HFFc6 (cell line): ENCODE data around the gene PTPRM. TPM values are rescaled to one million over a fixed set of nuclear protein-coding genes. Genes with fewer than 3 reads are reported as not detected.

ENCODE experiments used
- DNase-seq: peaks from one replicate; pipeline ENCODE4 v3.0.0-alpha.2; 2018
- H3K27ac Mint-ChIP-seq: 2 replicates; pipeline ENCODE4 v1.8.0; 2020; ENCODE audit warnings: mild to moderate bottlenecking, mixed read lengths
- H3K27me3 Mint-ChIP-seq: 2 replicates; pipeline ENCODE4 v1.8.0; 2021; ENCODE audit warnings: mild to moderate bottlenecking, moderate library complexity, mixed read lengths; ENCODE audit not compliant: insufficient read depth
- H3K36me3 Mint-ChIP-seq: 2 replicates; pipeline ENCODE4 v1.8.0; 2021; ENCODE audit warnings: low read depth, mixed read lengths
- H3K4me1 Mint-ChIP-seq: 2 replicates; pipeline ENCODE4 v1.8.0; 2020; ENCODE audit warnings: low read depth, mixed read lengths
- H3K4me3 Mint-ChIP-seq: 2 replicates; pipeline ENCODE4 v1.8.0; 2020; ENCODE audit warnings: mild to moderate bottlenecking, moderate library complexity, mixed read lengths
- H3K9me3 Mint-ChIP-seq: 2 replicates; pipeline ENCODE4 v1.8.0; 2020; ENCODE audit warnings: mild to moderate bottlenecking, mixed read lengths
- total RNA-seq, 6 experiments: library from RNA; stranded (reverse); fragmentation: NEBNext Ultra II Directional; extraction: Animal tissue kit (Norgen Biotek cat#: 25700); gene quantifications; 2 replicates in 1 of 6; 3 replicates in 5 of 6; pipeline ENCODE4 v1.2.3, GENCODE V29; 2021
- TF ChIP-seq, protein P1 (sequence below): fragments of 200-600 bp; sonication (generic); IDR thresholded peaks from 2 replicates; pipeline ENCODE4 v1.5.0; 2021; ENCODE audit warnings: antibody characterized with exemption, mild to moderate bottlenecking

Gene PTPRM
- total RNA-seq, 6 experiments from 2014 or later, result 39.4 to 49.8 (median 43.8) TPM

GRCh38 chr18:8357320-8357719 is 790.2 kb downstream of the PTPRM start:
- no peaks in the 10 kb centered on the region for H3K27me3 Mint-ChIP-seq
- TF ChIP-seq, protein P1, sequence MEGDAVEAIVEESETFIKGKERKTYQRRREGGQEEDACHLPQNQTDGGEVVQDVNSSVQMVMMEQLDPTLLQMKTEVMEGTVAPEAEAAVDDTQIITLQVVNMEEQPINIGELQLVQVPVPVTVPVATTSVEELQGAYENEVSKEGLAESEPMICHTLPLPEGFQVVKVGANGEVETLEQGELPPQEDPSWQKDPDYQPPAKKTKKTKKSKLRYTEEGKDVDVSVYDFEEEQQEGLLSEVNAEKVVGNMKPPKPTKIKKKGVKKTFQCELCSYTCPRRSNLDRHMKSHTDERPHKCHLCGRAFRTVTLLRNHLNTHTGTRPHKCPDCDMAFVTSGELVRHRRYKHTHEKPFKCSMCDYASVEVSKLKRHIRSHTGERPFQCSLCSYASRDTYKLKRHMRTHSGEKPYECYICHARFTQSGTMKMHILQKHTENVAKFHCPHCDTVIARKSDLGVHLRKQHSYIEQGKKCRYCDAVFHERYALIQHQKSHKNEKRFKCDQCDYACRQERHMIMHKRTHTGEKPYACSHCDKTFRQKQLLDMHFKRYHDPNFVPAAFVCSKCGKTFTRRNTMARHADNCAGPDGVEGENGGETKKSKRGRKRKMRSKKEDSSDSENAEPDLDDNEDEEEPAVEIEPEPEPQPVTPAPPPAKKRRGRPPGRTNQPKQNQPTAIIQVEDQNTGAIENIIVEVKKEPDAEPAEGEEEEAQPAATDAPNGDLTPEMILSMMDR, result no peak

DNA sequence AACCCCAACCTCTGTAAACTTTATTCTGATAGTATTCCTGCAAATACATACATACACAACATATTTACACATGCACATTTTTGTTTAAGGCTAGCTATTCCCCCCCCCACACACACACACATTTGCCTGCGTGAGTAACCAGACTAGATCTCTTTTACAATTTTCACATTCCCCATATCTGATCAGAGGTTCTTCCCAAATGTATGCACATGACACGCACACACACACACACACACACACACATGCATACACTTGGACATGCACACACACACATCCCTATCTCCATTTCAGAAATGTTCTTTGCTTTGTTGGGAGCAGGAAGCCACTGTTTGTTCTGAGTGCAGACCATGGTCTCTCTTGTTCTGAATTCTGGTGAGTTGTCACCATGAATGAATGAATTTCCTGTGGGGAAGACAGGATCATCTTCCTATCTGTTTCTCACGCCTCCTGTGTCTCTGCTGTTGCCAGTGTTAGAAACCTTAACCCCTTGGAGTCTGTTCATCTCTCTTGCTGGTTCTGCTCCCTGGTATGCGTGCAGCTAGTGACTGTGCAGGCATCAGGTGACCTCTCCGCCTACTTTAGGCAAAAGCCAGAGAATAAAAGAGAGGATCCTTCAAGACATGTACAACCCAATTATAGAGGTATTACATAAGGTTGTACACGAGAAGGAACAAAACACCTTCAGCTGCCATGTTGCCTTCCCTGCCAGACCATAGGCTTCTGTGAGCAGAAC is 791.1 kb downstream of the PTPRM start:
- DNase-seq, result no peak
- TF ChIP-seq, protein P1, result no peak
- H3K4me1 Mint-ChIP-seq, result no peaks in the 10 kb centered on the region
- H3K4me3 Mint-ChIP-seq, result no peak overlapping the region
- H3K27me3 Mint-ChIP-seq, result no peaks in the 10 kb centered on the region
- no peak overlapping the region for H3K27ac Mint-ChIP-seq
- H3K36me3 Mint-ChIP-seq, result no peaks in the 10 kb centered on the region
- no peaks in the 10 kb centered on the region for H3K9me3 Mint-ChIP-seq

More at GRCh38 chr18:8357320-8357719, 790.2 kb downstream of the PTPRM start:
- DNase-seq, result no peak
- Mint-ChIP-seq H3K9me3 (no peaks in the 10 kb centered on the region), H3K36me3 (no peaks in the 10 kb centered on the region), H3K27ac (no peak overlapping the region), H3K4me1 (no peaks in the 10 kb centered on the region), H3K4me3 (no peak overlapping the region)

DNA sequence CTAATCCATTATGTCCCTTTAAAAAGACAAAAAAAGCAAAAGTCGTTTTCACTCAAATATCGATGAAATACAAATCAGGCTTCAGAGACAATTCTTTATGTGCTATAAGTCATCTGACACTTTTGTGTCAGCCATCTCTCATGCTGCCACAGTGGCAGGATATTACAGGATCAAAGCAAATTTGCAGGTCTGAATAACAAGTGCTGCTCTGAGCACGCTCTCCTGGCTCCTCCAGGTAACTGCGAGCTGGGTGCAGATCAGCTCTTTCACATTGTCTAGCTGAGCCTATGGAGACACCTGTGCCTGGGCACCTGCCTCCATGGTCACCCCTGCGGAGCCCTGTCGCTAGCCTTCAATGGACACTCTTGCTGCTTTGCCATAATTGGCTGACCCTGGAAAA is 792.0 kb downstream of the PTPRM start:
- no peaks in the 10 kb centered on the region for H3K9me3 Mint-ChIP-seq
- no peak for DNase-seq
- no peaks in the 10 kb centered on the region for H3K4me1 Mint-ChIP-seq
- no peaks in the 10 kb centered on the region for H3K36me3 Mint-ChIP-seq
- H3K27ac Mint-ChIP-seq, result no peak overlapping the region
- no peaks in the 10 kb centered on the region for H3K27me3 Mint-ChIP-seq
- H3K4me3 Mint-ChIP-seq, result no peak overlapping the region
- TF ChIP-seq, protein P1, result no peak

DNA sequence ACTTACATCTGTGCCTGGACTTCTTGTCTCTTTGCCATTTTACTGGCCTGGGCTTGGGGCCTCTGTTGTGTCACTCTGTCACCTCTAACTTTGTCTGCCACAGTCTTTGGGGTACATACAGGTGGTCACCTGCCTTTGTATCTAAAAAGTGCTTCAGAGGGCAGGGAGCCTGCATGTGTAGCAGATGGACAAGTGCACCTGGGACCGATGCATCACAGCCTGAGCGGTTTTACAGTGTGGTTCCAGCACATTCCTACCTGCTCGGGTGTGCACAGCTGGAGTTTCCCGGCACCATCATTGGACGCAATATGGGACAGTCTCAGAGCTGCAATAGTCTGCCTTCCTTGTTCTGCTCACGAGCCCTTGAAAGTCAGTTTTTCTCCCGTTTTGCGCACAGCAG is 792.4 kb downstream of the PTPRM start:
- Mint-ChIP-seq H3K27ac (no peak overlapping the region), H3K4me3 (no peak overlapping the region), H3K27me3 (no peaks in the 10 kb centered on the region), H3K4me1 (no peaks in the 10 kb centered on the region), H3K36me3 (no peaks in the 10 kb centered on the region), H3K9me3 (no peaks in the 10 kb centered on the region)
- TF ChIP-seq, protein P1, result no peak
- no peak for DNase-seq

- no peaks in the 10 kb centered on the region for H3K36me3 Mint-ChIP-seq
- TF ChIP-seq, protein P1, result no peak
- H3K9me3 Mint-ChIP-seq, result no peaks in the 10 kb centered on the region
- no peaks in the 10 kb centered on the region for H3K27me3 Mint-ChIP-seq
- H3K27ac Mint-ChIP-seq, result no peak overlapping the region
- DNase-seq, result no peak
- H3K4me1 Mint-ChIP-seq, result peaks cover 3% of the 10 kb centered on the region
- no peak overlapping the region for H3K4me3 Mint-ChIP-seq
Observed at GRCh38 chr18:8361941-8362471, 794.9 kb downstream of the PTPRM start.
